NCI-H526 treated with DMSO at 0.1 percent for 48 hours (cell line): ENCODE measurements around the gene SLC26A1.
A peak's percentile ranks its signal among the peaks of the same experiment; 100 is the strongest.
"Not testable (repeated sequence)": the region's sequence is repeated elsewhere in the genome, so short reads cannot be mapped to it uniquely, and the experiment has no call there.

Source experiments
- DNase-seq: peaks from one replicate; lab custom pipeline; 2025; lab: John Stamatoyannopoulos, UW

Gene SLC26A1

GRCh38 chr4:1013225-1014073 is 20.2 kb upstream of the SLC26A1 start:
- no peak for DNase-seq

GRCh38 chr4:1012034-1012739 is 19.0 kb upstream of the SLC26A1 start:
- no peak for DNase-seq

DNA sequence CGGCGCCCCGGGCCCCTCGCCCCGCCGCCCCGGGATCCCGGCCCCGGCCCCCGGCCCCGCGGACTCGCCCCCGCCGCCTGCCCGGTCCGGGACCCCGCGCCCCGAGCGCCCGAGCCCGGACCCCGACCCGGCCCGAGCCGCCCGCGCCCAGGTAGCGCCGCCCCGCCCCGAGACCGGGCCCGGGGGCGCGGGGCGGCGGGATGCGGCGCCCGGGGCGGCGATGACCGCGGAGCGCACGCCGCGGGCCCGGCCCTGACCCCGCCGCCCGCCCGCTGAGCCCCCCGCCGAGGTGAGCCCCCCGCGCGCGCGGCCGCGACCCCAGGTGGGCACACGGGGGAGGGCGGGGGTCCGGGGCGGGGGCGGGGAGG is 18.4 kb upstream of the SLC26A1 start:
- no peak for DNase-seq

DNA sequence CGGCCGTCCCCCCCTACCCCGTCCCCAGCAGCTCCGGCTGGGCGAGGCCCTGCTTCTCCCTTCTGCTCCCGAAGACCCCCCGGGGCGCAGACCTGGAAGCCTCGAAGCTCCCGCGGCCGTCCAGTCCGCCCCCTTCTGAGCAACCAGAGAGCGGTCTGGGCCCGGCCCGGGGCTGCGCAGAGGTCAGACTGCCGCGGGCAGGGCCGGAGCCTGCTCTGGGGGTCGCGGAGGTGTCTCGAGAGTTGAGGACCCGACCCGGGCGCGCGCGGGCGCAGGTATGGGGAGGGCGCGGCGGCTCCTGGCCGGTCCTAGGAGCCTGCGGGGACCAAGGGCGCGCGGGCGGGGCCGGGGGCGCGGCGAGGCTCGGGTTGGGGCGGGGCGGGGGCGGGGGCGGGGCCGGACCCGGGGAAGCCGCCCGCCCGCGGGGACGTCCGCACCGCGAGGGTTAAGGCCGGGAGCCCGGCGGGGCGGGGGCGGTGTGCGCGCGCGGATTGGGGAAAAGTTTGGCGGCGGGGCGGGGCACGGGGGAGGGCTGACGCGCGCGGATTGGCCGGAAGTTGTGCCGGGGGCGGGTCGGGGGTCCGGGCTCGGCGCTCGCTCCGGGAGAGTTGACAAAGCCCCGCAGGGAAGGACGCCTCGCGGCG is 17.9 kb upstream of the SLC26A1 start, which contains the start of gene FGFRL1:
TSS of gene FGFRL1 (plus strand) at position 605 of the 644 bp plus-strand sequence. CDS start 860 bp downstream, outside the sequence.
- peak; percentile 28 for DNase-seq

DNA sequence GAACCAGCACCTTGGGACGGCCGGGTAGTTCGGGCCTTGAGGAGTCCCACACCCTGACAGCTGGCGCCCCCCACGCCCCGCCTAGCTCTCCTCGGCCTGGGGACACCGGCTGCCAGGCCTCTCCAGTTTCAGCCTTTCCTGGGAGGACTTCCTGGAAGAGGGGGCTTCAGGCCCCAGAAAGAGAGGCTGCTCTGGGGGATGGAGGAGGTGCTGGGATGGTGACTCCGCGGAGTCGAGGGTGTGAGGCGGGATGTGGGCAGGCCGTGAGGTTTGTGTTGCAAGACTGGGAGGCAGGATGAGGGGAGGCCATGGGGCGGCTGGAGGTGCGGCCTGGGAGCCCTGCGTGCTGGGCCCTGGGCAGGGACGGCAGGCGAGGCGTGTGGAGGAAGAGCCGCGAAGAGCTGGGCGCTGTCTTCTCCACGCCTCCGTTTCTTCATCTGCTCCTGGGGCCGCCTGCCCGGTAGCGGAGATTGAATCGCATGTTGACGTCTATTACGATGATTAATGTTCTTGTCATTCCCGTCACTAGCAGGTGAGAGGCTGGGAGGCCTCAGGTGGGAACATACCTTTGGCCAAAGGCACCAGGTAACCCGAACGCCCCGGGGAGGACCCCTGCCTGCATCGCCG is 17.3 kb upstream of the SLC26A1 start:
- peak; percentile 17 for DNase-seq

DNA sequence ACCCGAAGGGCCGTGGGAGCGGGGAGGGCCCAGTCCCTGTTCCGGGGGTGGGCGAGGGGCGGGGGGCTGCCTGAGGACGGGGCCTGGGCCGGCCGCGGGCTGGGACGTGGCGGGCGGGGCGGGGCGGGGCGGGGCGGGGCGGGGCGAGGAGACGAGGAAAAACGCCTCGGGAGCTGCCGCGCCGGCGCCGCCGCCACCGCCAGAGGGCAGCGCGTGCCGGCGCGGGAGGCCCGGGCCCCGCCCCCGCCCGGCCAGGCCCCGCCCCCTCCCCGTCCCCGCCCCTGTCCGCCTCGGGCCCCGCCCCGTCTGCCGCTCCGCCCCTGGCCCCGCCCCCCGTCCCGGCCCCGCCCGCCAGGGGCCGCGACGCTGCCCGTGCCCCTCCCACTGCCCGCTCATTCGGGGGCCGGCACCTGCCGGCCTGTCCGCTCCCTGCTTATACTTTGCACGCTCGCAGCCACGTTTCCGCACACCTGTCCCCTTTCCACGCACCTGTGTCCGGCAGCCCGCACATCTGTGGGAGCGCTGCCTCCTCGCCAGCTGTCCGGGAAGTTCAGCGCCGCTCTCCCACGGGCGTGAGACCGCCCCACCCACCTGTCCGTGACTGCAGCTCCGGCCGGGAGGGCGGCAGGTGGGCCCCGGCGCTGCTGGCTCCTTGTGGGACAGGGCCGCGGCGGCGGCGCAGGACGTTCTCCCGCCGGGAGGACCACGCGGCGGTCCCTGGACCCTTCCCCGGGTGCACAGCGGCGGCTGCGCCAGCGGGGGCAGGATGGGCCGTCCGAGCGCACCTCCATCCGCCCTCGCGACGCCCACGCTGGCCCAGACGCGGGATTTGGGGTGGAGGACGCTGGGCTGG is 16.6 kb upstream of the SLC26A1 start:
- DNase-seq, result peak; percentile 30

- DNase-seq, result no peak
These were observed 15.8 kb upstream of the SLC26A1 start for GRCh38 chr4:1008840-1009541.

DNA sequence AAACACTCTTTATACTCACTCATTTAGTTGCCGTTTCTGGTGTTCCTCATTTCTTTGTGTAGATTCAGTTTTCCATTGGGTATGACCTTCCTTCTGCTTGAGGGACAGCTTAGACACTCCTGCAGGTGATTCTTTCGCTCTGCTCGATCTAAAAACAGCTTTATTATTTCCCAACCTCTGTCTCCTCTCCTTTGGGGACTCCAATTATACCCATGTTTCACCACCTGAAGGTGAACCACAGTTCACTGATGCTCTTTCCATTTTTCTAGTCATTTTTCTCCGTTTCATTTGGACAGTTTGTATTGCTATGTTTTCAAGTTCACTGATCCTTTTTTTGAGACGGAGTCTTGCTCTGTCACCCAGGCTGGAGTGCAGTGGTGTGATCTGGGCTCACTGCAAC is 13.7 kb upstream of the SLC26A1 start:
- no peak for DNase-seq

GRCh38 chr4:1004557-1005485 is 11.6 kb upstream of the SLC26A1 start:
- no peak for DNase-seq

DNA sequence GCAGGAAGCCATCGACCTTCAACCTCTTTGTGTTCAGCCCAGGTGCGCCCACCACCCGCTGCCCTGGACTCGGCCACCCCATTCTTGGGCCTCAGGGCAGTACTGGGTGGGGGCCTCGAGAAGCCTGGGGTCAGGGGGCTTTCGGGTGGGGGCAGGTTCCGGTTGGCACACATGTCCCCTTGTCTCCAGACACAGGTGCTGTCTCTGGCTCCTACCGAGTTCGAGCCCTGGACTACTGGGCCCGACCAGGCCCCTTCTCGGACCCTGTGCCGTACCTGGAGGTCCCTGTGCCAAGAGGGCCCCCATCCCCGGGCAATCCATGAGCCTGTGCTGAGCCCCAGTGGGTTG is 10.8 kb upstream of the SLC26A1 start:
- DNase-seq, result no peak

DNA sequence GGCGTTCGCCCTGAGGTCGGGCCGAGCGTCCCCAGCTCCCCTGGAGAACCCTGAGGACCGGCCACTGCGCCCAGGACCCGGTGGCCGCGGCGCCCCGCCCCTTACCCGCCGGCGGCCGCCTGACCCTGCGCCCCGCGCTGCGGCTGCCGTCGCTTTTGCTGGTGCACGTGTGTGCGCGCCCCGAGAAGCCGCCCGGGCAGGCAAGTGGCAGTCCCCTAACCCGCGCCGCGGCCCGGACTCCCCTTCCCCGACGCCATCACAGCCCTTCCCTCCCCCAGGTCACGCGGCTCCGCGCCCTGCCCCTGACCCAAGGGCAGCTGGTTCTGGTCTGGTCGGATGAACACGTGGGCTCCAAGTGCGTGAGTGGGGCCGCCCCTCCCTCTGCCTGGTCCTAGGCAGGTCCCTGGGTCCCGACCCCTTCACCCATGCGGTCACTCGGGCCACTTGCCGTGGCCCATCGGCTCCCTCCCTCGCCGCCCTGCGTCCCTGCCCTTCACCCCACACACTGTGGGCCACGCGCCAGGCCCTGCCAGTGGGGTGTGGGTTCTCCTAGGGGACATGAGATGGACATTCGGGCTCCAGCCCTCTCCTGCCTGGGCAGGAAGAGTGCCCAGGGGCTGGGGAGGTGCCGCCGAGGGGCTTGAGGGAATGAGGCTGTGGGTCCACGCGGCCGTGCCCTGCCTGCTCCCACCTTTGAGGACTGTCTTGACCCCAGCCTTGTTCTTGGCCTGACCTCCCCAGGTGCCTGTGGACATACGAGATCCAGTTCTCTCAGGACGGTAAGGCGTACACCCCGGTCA is 10.3 kb upstream of the SLC26A1 start:
- no peak for DNase-seq

DNA sequence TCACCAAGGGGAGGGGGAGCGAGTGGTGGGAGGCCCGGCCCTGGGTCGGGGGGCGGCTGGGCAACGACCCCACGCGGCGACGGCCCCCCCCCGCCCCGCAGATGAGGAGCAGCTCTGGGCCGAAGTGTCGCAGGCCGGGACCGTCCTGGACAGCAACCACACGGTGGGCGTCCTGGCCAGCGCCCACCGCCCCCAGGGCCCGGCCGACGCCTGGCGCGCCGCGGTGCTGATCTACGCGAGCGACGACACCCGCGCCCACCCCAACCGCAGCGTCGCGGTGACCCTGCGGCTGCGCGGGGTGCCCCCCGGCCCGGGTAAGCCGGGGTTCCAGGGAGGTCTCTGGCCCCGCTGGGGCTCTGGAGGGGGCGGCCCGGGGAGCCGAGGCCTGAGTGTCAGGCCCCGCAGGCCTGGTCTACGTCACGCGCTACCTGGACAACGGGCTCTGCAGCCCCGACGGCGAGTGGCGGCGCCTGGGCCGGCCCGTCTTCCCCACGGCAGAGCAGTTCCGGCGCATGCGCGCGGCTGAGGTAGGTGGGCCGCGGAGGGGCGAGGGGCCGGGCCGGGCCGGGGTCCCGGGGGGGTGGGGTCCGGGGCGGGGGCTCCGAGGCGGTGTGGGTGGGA is 9.5 kb upstream of the SLC26A1 start:
- DNase-seq, result no peak

DNA sequence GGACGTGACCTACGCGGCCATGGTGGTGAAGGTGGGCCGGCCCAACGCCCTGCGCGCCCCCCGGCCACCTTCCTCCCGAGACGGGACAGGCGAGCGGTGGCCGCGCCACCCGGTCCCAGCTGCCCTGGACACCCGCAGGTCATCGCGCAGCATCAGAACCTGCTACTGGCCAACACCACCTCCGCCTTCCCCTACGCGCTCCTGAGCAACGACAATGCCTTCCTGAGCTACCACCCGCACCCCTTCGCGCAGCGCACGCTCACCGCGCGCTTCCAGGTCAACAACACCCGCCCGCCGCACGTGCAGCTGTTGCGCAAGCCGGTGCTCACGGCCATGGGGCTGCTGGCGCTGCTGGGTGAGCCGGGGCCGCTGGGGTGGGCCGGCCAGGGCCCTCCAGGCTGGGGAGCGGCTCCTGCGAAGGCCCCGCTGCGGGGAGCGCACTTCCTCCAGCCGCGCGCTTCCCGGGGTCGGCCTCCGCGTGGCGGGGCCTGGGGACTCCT is 9.0 kb upstream of the SLC26A1 start:
- DNase-seq, result no peak

DNA sequence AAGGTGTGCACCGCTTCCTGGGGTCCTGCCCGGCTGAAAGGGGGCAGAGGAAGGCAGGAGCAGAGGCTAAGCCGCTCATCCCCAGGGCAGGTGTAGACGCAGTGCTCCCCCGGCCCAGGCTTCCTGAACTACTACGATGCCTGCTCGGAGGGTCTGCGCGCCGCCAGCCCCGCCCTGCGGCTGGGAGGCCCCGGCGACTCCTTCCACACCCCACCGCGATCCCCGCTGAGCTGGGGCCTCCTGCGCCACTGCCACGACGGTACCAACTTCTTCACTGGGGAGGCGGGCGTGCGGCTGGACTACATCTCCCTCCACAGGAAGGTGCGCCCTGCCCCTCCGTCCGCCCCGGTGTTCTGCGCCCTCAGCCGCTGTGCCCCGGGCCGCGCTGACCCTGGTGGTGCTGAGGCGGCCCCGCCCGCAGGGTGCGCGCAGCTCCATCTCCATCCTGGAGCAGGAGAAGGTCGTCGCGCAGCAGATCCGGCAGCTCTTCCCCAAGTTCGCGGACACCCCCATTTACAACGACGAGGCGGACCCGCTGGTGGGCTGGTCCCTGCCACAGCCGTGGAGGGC is 8.4 kb upstream of the SLC26A1 start:
- DNase-seq, result no peak

DNA sequence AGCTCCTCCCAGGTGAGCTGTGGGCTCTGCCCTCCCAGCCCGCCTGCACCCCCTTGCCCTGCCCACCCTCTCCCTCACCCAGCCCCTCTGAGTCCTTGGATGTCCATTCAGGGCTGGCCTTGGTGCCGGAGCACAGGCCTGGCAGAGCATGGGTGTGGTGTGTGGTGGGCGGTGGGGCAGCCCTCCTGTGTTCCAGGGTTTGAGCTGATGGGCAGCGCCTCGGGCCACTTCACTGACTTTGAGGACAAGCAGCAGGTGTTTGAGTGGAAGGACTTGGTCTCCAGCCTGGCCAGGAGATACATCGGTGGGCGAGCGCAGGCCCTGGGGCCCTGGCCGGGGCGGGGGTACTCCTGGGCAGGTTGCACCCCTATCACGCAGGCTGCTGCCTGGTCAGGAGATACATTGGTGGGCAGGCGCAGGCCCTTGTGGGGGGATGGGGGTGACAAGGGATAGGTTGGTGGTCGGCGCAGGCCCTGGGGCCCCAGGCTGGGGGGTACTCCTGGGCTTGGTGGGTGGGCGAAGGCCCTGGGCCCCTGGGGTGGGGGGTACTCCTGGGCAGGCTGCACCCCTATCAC is 7.6 kb upstream of the SLC26A1 start:
- no peak for DNase-seq

- no peak for DNase-seq
These were observed 6.8 kb upstream of the SLC26A1 start for GRCh38 chr4:999882-1000425.

- DNase-seq, result not testable (repeated sequence)
These were observed 6.1 kb upstream of the SLC26A1 start for GRCh38 chr4:999240-999863.
